GM23338 (cell line): ENCODE data around the gene LLPH.

Source experiments
- CREB1 ChIP-seq: fragments of 250-450 bp; sonication (Bioruptor Pico); IDR thresholded peaks from 2 replicates; pipeline ENCODE4 v1.5.0; 2020; ENCODE audit warnings: low read depth, mild to moderate bottlenecking, moderate library complexity
- ETS1 ChIP-seq: IDR thresholded peaks from 2 replicates; pipeline ENCODE4 v1.6.1; 2016; ENCODE audit warnings: antibody characterized with exemption
- EZH2 ChIP-seq: fragments of 200-600 bp; sonication (generic); IDR thresholded peaks from one replicate; pipeline ENCODE4 v1.8.0; 2017; ENCODE audit warnings: antibody characterized with exemption, mild to moderate bottlenecking, low read depth; ENCODE audit not compliant: unreplicated experiment
- EZH2phosphoT487 ChIP-seq: fragments of 200-600 bp; sonication (generic); IDR thresholded peaks from one replicate; pipeline ENCODE4 v1.8.1; 2018; ENCODE audit warnings: antibody characterized with exemption; ENCODE audit not compliant: unreplicated experiment
- JUNB ChIP-seq: IDR thresholded peaks from one replicate; pipeline ENCODE4 v1.6.1; 2016; ENCODE audit warnings: antibody characterized with exemption; ENCODE audit not compliant: unreplicated experiment
- NANOG ChIP-seq: IDR thresholded peaks from 2 replicates; pipeline ENCODE4 v1.6.1; 2016; ENCODE audit warnings: antibody characterized with exemption, borderline replicate concordance
- POLR2AphosphoS5 ChIP-seq: IDR thresholded peaks from 2 replicates; pipeline ENCODE4 v1.6.1; 2016; ENCODE audit warnings: antibody characterized with exemption, low read depth
- STAT1 ChIP-seq: IDR thresholded peaks from one replicate; pipeline ENCODE4 v1.6.1; 2016; ENCODE audit warnings: antibody characterized with exemption; ENCODE audit not compliant: unreplicated experiment
- ZNF114 ChIP-seq: fragments of 250-450 bp; sonication (Bioruptor Pico); IDR thresholded peaks from 2 replicates; pipeline ENCODE4 v1.5.0; 2020; ENCODE audit warnings: mild to moderate bottlenecking, moderate library complexity
- ZNF331 ChIP-seq: fragments of 250-450 bp; sonication (Bioruptor Pico); IDR thresholded peaks from 2 replicates; pipeline ENCODE4 v1.5.0; 2020; ENCODE audit warnings: low read depth, mild to moderate bottlenecking, moderate library complexity
- TF ChIP-seq, protein P1 (sequence below), 2 experiments: fragments of 200-600 bp in 1 of 2; sonication (generic) in 1 of 2; conservative IDR thresholded peaks; 2 replicates each; pipeline versions ENCODE4 v1.5.1 to v1.6.1; 2016 to 2017; ENCODE audit warnings: antibody characterized with exemption in 2 of 2, low read depth in 2 of 2, mild to moderate bottlenecking in 2 of 2, moderate library complexity in 1 of 2
- TF ChIP-seq, protein P2 (sequence below): IDR thresholded peaks from one replicate; pipeline ENCODE4 v1.6.1; 2018; ENCODE audit warnings: antibody characterized with exemption; ENCODE audit not compliant: unreplicated experiment

DNA sequence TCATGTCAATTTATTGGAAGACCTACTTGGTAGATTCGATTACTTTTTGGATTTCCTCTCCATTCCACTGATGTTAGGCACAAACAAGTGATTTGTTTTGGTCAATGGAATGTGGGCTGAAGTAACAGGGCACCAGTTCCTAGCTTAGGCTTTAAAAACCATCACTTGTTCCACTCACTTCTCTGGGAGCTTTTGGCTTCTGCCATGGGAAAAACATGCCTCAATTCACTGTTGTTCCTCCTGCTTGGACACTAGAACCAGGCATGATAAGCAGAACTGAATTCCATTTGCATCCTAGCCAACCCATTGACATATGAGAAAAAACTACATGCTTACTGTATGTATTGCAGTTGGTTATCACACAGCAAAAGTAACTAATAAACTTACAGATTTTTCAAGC, 47.8 kb downstream of the LLPH start:
- TF ChIP-seq, protein P1, sequence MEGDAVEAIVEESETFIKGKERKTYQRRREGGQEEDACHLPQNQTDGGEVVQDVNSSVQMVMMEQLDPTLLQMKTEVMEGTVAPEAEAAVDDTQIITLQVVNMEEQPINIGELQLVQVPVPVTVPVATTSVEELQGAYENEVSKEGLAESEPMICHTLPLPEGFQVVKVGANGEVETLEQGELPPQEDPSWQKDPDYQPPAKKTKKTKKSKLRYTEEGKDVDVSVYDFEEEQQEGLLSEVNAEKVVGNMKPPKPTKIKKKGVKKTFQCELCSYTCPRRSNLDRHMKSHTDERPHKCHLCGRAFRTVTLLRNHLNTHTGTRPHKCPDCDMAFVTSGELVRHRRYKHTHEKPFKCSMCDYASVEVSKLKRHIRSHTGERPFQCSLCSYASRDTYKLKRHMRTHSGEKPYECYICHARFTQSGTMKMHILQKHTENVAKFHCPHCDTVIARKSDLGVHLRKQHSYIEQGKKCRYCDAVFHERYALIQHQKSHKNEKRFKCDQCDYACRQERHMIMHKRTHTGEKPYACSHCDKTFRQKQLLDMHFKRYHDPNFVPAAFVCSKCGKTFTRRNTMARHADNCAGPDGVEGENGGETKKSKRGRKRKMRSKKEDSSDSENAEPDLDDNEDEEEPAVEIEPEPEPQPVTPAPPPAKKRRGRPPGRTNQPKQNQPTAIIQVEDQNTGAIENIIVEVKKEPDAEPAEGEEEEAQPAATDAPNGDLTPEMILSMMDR (conservative IDR thresholded peaks at IDR 0.05; ENCODE audit: low read depth in 2 of 2): no peak
- TF ChIP-seq ZNF331 (CRISPR knock-in tag) (no peak), EZH2 (no peak), EZH2phosphoT487 (no peak), ZNF114 (no peak), ETS1 (no peak), POLR2AphosphoS5 (no peak), CREB1 (no peak), JUNB (no peak), STAT1 (no peak), NANOG (no peak)
- TF ChIP-seq, protein P2, sequence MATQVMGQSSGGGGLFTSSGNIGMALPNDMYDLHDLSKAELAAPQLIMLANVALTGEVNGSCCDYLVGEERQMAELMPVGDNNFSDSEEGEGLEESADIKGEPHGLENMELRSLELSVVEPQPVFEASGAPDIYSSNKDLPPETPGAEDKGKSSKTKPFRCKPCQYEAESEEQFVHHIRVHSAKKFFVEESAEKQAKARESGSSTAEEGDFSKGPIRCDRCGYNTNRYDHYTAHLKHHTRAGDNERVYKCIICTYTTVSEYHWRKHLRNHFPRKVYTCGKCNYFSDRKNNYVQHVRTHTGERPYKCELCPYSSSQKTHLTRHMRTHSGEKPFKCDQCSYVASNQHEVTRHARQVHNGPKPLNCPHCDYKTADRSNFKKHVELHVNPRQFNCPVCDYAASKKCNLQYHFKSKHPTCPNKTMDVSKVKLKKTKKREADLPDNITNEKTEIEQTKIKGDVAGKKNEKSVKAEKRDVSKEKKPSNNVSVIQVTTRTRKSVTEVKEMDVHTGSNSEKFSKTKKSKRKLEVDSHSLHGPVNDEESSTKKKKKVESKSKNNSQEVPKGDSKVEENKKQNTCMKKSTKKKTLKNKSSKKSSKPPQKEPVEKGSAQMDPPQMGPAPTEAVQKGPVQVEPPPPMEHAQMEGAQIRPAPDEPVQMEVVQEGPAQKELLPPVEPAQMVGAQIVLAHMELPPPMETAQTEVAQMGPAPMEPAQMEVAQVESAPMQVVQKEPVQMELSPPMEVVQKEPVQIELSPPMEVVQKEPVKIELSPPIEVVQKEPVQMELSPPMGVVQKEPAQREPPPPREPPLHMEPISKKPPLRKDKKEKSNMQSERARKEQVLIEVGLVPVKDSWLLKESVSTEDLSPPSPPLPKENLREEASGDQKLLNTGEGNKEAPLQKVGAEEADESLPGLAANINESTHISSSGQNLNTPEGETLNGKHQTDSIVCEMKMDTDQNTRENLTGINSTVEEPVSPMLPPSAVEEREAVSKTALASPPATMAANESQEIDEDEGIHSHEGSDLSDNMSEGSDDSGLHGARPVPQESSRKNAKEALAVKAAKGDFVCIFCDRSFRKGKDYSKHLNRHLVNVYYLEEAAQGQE: no peak
